HG02943 (cell line): ENCODE results near the gene TAPBP.

Experiments
- ATAC-seq: cut with Tn5 transposase; IDR thresholded peaks from one replicate; pipeline ENCODE4 v1.9.1; 2021; ENCODE audit warnings: mild to moderate bottlenecking, low read depth, moderate library complexity; ENCODE audit not compliant: unreplicated experiment

TAPBP gene

DNA sequence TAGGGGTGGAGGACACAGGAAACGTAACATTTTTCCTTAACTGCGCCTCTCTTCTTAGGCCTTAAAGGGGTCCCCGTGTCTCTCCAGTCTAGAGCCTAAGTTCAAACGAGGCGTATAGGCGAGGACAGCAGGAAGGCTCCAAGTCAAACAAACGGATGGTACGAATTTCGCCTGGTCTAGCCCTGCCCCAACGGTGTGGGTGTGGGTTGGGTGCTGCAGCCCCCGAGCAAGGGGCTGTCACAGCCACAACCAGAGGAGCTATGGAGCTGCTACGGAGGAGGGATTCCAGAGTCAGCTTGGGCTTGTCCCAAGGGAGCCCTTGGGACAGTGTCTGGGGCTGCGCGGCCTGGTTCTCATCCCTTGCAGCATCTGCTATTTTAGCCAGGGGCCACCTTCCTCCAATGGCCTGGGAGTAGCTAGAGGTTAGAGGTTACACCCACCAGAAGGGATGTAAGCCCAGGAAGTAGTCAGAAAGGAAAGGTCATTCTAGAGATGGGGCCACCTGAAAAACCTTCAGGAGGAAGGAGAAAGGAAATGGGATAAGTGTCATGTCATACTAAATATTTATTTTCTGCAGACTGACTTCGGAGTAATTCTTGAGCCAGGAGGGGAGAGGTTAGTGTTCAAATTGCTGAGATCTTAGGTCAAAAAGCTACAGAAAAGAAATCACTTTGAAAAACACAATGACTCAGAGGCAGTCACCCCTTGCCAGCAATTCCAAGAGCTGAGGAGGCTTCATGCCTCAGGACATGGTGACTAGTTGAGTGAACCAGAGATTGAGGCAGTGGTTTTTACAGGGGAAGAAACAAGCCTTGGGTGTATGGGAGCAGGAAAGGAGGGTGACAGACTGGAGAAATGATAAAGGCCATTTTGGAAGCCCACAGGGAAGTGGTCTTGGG is 63.9 kb downstream of the TAPBP start:
- no peak for ATAC-seq
